HG03558 (cell line): ENCODE data around the gene EPHA1.

Experiments used
- ATAC-seq: cut with Tn5 transposase; IDR thresholded peaks from one replicate; pipeline ENCODE4 v1.9.1; 2021; ENCODE audit warnings: moderate number of reproducible peaks; ENCODE audit not compliant: unreplicated experiment; ENCODE audit errors: extremely low read depth

EPHA1 gene

GRCh38 chr7:143355450-143356385, 52.9 kb downstream of the EPHA1 start:
- no peak for ATAC-seq

- no peak for ATAC-seq
Observed at GRCh38 chr7:143354965-143355364, 53.7 kb downstream of the EPHA1 start.

- no peak for ATAC-seq
Observed at GRCh38 chr7:143354376-143354775, 54.3 kb downstream of the EPHA1 start.

- ATAC-seq, result no peak
Observed at GRCh38 chr7:143352531-143353002, 56.1 kb downstream of the EPHA1 start.

- ATAC-seq, result no peak
Observed at GRCh38 chr7:143351574-143351973, 57.1 kb downstream of the EPHA1 start.

- ATAC-seq, result no peak
Observed at GRCh38 chr7:143351060-143351459, 57.6 kb downstream of the EPHA1 start.

GRCh38 chr7:143347950-143348349, 60.7 kb downstream of the EPHA1 start:
- no peak for ATAC-seq

- no peak for ATAC-seq
Observed at GRCh38 chr7:143346018-143346417, 62.6 kb downstream of the EPHA1 start.

GRCh38 chr7:143345428-143345900, 63.2 kb downstream of the EPHA1 start:
- ATAC-seq, result no peak

GRCh38 chr7:143343596-143343995, 65.1 kb downstream of the EPHA1 start:
- no peak for ATAC-seq

GRCh38 chr7:143341842-143342241, 66.8 kb downstream of the EPHA1 start:
- ATAC-seq, result no peak
